Activated T-helper 1 cell treated with Interleukin-2 at 50 U/mL for 16 hours (primary cell): ENCODE data around the gene NT5C3A.
A peak's percentile ranks its signal among the peaks of the same experiment; 100 is the strongest.
"Not testable (repeated sequence)": the region's sequence is repeated elsewhere in the genome, so short reads cannot be mapped to it uniquely, and the experiment has no call there.

Experiments used
- DNase-seq: peaks from one replicate; pipeline ENCODE4 v3.0.0-alpha.2; 2020; ENCODE audit warnings: low read depth

Gene NT5C3A

DNA sequence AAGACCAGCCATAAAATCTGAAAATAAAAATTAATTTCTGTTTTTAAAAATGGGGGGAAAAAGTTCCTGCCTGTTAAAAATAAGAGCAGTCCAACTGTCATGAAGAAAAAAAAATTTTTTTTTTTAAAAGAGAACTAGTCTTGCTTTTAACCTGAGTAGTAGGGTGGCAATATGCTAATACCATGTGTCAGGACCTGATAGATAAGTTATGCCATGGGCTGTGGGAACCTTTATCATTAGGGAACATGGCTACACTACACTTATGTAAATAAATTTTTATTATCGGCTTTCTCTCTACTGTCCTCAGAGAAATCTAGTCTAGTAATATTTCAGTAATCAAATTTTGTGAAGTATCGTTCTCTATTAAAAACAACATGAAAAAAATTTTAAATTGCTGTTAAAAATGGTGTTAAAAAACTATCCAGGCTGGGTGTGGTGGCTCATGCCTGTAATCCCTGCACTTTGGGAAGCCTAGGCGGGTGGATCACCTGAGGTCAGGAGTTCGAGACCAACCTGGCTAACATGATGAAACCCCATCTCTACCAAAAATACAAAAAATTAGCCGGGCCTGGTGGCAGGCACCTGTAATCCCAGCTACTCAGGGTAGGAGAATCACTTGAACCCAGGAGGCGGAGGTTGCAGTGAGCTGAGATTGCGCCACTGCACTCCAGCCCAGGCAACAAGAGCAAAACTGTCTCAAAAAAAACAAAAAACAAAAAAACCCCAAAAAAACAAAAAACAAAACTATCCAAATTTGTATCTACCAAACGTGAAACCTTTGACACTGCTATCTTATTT is 20.7 kb downstream of the NT5C3A start:
- no peak for DNase-seq

DNA sequence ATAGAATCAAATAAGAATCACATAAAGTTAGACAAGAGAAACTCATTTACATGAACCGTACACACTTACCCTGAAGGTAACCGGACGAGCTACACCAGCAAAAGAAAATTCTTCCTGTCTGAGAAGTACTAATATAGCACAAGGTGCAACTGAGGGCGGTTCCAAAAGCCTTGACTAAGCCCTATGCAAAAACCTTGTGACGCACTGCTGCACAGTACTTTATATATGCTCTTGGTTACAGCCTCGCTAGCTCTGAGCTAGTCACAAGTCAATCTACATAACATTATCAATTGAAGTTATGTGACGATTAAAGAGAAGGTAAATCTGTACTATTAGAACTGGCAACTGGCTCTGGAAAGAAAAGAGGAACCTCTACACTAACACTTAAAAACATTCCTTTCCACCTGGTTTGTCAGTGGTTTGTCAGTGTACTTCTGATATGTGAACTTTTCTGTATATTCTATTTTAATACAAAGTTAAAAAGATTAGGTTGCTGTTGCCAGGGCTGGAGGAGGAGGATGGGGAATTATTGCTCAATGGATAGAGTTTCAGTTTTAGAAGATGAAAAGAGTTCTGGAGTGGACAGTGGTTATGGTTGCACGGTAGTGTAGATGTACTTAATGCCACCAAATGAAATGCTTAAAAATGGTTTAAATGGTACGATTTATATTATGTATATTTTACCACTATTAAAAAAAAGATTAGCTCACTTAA is 21.6 kb downstream of the NT5C3A start:
- DNase-seq, result peak; percentile 30

GRCh38 chr7:33039903-33040292 is 22.7 kb downstream of the NT5C3A start:
- no peak for DNase-seq

GRCh38 chr7:33039257-33039902 is 23.2 kb downstream of the NT5C3A start:
- no peak for DNase-seq

DNA sequence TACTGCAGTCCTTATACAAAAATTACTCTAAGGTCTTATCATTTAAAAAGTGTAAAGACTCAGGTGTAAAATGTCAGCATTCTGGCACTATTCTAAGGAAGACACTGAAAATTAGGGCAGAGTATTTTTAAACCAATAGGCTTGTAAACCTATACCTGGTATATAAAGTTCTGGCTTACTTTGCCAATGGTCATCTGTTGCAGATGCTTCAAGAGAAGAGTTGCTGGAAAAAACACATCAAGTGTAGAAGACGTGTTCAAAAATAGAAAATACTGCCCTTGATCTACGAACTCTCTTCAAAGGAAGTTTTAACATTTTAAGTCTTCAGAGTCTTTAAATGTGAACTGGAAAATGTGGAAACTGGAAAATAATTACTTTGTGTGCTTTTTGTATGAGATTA is 23.9 kb downstream of the NT5C3A start:
- DNase-seq, result no peak

DNA sequence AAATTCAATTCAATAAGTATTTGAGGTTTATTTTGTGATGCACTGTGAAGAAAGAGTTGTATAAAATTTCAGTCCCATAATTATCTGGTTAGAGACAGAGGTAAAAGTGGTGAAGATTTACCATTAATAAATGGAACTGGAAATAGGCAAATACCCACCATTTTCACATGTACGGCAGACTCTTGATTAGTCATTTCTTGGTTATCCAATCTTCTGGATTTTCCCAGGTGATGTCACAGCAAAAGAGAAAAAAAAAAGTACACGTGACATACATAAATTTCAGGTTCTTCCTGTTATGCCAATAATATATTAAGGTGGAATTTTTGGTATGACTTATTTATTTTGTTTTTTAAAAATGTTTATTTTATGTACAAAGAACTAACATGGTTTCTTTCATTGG is 26.8 kb downstream of the NT5C3A start:
- DNase-seq, result no peak

DNA sequence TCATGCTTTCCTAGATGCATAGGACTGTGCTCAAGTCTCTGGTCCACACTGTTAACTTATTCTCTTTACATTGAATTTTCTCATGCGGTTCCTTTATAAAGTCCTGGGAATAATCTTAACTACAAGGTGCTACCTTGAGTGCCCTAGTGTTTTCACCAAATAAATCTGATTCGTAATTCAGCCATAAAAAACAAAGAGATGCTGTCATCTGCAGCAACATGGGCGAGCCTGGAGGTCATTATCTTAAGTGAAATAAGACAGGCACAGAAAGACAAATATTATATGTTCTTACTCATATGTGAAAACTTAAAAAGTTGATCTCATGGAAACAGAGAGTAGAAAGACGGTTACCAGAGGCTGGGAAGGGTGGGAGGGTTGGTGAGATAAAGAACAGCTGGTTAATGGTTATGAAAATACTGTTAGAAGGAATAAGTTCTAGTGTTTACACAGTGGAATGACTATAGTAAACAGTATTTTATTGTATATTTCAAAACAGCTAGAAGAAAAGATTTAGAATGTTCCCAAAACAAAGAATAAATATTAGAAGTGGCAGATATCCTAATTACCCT is 38.3 kb downstream of the NT5C3A start:
- no peak for DNase-seq

GRCh38 chr7:33012364-33012763 is 50.2 kb downstream of the NT5C3A start:
- no peak for DNase-seq

GRCh38 chr7:33009734-33010133 is 52.8 kb downstream of the NT5C3A start:
- no peak for DNase-seq

DNA sequence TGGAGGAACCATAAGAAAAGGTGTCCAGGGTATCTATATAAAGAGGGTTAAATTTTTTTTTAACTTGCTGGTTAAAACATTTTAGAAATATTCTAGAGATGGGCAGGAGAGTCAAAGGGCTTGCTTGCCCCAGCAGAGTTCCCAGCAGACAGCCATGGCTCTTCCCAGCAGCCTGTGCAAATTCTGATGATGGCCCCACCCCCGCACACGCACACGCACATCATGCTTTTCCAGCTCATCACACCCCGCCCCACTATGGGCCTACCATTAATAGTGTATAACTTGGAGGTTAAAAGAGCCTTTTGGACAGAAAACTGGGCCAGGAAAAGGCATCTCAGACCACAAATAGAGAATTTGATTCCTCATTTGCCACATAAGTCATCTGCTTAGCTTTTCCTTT is 56.9 kb downstream of the NT5C3A start:
- not testable (repeated sequence) for DNase-seq

- not testable (repeated sequence) for DNase-seq
Observed at GRCh38 chr7:33005193-33005592, 57.4 kb downstream of the NT5C3A start.

DNA sequence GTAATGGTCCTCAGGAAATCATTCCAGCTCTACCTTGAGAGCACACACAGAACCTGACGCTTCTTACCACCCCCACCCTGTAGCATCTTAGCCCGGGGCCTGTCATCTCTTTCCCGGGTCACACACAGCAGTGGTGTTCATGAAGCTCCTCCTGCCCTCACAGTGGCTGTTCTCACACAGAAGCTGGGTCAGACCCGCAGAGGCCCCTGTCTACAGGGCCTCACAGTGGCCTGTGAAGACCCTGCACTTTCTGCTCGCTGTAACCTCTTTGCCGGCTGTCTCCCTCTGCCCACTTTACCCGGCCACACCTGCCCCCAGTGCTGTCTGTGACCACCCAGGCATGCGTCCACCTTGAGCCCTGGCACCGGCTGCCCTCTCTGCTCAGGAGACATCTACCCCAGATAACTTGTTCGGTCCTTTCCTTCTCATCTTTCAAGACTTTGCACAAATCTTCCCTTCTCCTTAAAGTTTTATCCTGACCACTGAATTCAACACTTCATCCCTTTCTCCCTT is 58.4 kb downstream of the NT5C3A start:
- DNase-seq, result not testable (repeated sequence)

DNA sequence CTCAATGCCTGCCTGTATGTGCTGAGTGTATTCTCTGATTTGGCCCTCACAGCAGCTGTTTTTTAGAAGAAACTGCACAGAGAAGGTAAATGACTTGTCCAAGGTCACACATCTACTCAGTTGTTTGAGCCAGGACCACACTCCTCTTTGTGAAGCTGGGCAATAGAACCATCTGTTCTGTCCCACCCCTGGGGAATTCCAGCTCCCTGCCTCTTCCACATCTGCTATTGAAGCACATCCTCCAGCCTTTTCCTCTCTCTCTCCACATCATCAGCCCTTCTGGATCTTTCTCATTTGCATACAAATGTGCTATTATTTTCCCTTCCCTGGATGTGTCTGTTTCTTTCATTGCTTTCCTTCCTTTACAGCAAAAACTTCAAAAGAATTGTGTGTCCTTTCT is 59.5 kb downstream of the NT5C3A start:
- not testable (repeated sequence) for DNase-seq

- DNase-seq, result not testable (repeated sequence)
Observed at GRCh38 chr7:32999380-32999779, 63.2 kb downstream of the NT5C3A start.

DNA sequence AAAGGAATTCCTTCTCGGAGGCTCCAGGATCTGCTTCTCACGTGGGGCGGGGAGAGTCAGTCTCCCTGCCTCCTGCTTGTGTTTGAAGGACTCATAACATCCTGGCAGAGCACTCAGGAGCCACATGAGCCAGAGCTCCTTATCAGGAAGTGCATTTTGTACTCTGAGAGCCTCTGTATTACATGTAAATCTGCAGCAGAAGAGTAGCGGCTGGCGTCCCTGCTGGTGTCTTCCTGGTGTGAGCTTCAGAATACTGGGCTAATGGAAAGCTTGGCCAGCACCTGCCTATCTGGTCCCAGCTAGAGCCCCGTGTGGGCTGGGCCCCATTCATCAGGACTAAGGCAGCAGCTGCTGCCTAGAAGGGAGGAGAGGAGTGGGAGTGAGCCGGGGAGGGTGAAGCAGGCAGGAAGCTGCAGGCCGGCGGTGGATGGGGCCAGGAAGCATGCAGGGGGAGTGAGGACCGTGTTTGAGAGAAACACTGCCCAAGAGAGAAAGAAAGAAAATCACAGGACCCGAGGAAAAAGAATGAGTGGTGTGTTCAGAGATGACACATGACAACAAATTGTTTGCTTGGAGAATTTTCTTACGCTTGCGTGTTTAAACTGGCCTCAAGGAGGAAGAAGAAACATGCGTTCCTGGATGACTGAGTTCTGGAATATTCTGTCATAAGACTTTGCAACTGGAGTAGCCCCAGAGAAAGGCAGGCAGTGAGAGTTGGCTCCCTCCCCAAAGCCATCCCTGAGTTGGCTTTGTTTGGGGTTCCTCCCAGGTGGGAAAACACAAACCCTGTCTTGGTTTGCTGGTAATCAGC is 64.0 kb downstream of the NT5C3A start:
- not testable (repeated sequence) for DNase-seq

DNA sequence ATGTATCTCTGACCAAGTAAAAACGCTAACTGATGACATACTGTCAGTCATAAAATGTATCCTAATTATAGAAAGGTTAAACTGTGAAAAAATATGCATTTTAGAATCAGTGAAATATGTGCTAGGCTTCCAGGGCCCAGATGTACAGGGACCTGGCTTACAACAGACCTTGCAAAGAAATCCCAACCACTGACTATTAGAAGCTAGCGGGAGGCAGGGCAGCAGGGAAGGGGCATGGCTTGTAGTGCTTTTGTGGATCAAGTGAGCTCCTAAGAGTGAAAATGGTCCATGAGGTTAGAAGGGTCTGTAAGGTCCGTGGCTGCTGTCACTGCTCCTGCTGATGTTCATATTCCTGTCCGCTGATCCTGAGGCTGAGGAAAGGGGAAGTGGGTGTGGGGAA is 64.6 kb downstream of the NT5C3A start:
- not testable (repeated sequence) for DNase-seq

DNA sequence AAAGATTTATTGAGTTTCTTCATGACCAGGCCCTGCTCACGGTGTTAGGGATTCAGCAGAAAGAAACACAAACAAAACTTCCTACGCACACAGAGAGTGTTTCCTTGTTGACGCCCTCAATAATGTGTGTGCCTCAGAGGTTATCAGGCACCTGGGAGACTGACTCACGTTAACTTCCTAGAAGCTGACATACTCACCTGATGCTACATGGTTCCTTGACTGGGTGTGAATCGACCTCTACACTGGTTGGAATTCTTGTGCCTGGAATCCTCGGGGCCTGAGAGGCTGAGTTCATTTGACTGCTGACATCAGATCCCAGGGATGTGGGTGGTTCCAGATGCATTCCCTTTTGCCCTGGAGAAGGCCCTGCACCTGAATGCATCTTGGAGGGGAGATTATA is 69.8 kb downstream of the NT5C3A start:
- DNase-seq, result not testable (repeated sequence)

GRCh38 chr7:32991975-32992700 is 70.4 kb downstream of the NT5C3A start:
- not testable (repeated sequence) for DNase-seq

GRCh38 chr7:32991068-32991585 is 71.4 kb downstream of the NT5C3A start:
- not testable (repeated sequence) for DNase-seq

GRCh38 chr7:32988148-32988547 is 74.4 kb downstream of the NT5C3A start:
- not testable (repeated sequence) for DNase-seq
